Upper lobe of left lung (tissue), 4 donors: ENCODE measurements around the gene EIF5A.

Experiments used
- POLR2AphosphoS5 ChIP-seq, 2 donors: sonication (generic); formaldehyde crosslinking; IDR thresholded peaks; one replicate each; pipeline ENCODE4 v1.5.1; 2017; ENCODE audit warnings: antibody characterized with exemption in 2 of 2
- TF ChIP-seq, protein P1 (sequence below), 6 experiments: fragments of 450-650 bp in 4 of 6; fragments of 200-600 bp in 2 of 6; sonication (generic) in 2 of 6; IDR thresholded peaks; one replicate each; pipeline ENCODE4 v1.5.1; 2016 to 2019; ENCODE audit warnings: antibody characterized with exemption in 6 of 6

- TF ChIP-seq, protein P1, sequence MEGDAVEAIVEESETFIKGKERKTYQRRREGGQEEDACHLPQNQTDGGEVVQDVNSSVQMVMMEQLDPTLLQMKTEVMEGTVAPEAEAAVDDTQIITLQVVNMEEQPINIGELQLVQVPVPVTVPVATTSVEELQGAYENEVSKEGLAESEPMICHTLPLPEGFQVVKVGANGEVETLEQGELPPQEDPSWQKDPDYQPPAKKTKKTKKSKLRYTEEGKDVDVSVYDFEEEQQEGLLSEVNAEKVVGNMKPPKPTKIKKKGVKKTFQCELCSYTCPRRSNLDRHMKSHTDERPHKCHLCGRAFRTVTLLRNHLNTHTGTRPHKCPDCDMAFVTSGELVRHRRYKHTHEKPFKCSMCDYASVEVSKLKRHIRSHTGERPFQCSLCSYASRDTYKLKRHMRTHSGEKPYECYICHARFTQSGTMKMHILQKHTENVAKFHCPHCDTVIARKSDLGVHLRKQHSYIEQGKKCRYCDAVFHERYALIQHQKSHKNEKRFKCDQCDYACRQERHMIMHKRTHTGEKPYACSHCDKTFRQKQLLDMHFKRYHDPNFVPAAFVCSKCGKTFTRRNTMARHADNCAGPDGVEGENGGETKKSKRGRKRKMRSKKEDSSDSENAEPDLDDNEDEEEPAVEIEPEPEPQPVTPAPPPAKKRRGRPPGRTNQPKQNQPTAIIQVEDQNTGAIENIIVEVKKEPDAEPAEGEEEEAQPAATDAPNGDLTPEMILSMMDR (IDR thresholded peaks at IDR 0.05), result no peak
- no peak for TF ChIP-seq POLR2AphosphoS5 (IDR thresholded peaks at IDR 0.05)
Measured at GRCh38 chr17:7361906-7362305, 54.5 kb downstream of the EIF5A start.
